ENCODE measurements around the gene KRT6A.

KRT6A gene

GRCh38 chr12:52493172-52493571 is at the start of gene KRT6A:
KRT6A (minus strand) TSS chr12:52493257; CDS start chr12:52493188, 69 bp downstream.
- DNase-seq: no peak

GRCh38 chr12:52542157-52542556 is 49.1 kb upstream of the KRT6A start:
- DNase-seq: no peak

- no peak for DNase-seq
Measured at GRCh38 chr12:52541709-52542108, 48.7 kb upstream of the KRT6A start.

GRCh38 chr12:52540531-52540930 is 47.5 kb upstream of the KRT6A start:
- no peak for DNase-seq

GRCh38 chr12:52539821-52540173 is 46.7 kb upstream of the KRT6A start:
- DNase-seq: no peak

- DNase-seq: no peak
Measured at GRCh38 chr12:52539083-52539820, 46.2 kb upstream of the KRT6A start.

GRCh38 chr12:52537101-52537500 is 44.0 kb upstream of the KRT6A start:
- no peak for DNase-seq

GRCh38 chr12:52535574-52535973 is 42.5 kb upstream of the KRT6A start:
- no peak for DNase-seq

- no peak for DNase-seq
Measured at GRCh38 chr12:52534482-52534881, 41.4 kb upstream of the KRT6A start.

GRCh38 chr12:52533686-52534470 is 40.8 kb upstream of the KRT6A start:
- DNase-seq: peak; percentile 2

GRCh38 chr12:52532636-52533035 is 39.6 kb upstream of the KRT6A start:
- peak; percentile 33 for DNase-seq

- DNase-seq: peak; percentile 93
Measured at GRCh38 chr12:52531566-52532300, 38.7 kb upstream of the KRT6A start.

- no peak for DNase-seq
Measured at GRCh38 chr12:52530905-52531304, 37.8 kb upstream of the KRT6A start.

GRCh38 chr12:52530366-52530765 is 37.3 kb upstream of the KRT6A start:
- no peak for DNase-seq

- DNase-seq: no peak
Measured at GRCh38 chr12:52529846-52530245, 36.8 kb upstream of the KRT6A start.

GRCh38 chr12:52529417-52529816 is 36.4 kb upstream of the KRT6A start:
- DNase-seq: no peak

GRCh38 chr12:52528641-52529143 is 35.6 kb upstream of the KRT6A start:
- no peak for DNase-seq

GRCh38 chr12:52527121-52527800 is 34.2 kb upstream of the KRT6A start:
- DNase-seq: no peak

GRCh38 chr12:52526511-52526951 is 33.5 kb upstream of the KRT6A start:
- no peak for DNase-seq

- DNase-seq: no peak
Measured at GRCh38 chr12:52525661-52526499, 32.8 kb upstream of the KRT6A start.

- no peak for DNase-seq
Measured at GRCh38 chr12:52524898-52525591, 32.0 kb upstream of the KRT6A start.
